ENCODE measurements around the gene BLMH.

DNA sequence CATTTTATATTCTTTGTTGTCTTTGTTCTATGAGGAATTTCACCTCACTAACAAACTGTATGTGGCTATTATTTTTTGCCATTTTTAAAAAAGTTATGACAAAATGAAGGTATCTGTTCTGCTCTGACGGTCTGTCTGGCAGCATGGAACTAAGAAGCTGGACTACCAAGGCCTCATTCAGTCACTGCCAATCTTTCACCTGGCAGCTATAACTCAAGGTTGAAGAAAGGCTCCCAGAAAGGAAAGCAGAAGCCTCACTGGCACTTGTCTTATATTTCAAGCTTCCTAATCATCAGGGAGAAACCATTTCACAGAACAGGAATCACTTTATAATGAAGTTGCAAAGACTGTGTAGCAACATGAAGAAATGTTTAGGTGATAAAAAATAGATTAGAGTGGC, 37.6 kb downstream of the BLMH start:
- TF ChIP-seq POLR2A (IDR thresholded peaks at IDR 0.05; ENCODE audit: borderline replicate concordance, extremely low read depth, insufficient read depth, insufficient read length) (no peak), POLR2AphosphoS5 (IDR thresholded peaks at IDR 0.05; ENCODE audit: low read depth, low read length) (no peak), CEBPB (IDR thresholded peaks at IDR 0.05; ENCODE audit: low read depth) (no peak), EGR1 (IDR thresholded peaks at IDR 0.05; ENCODE audit: low read depth) (no peak), ZNF274 (IDR thresholded peaks at IDR 0.05; ENCODE audit: low read depth, low read length) (no peak), EZH2 (IDR thresholded peaks at IDR 0.05) (no peak), TCF7L2 (IDR thresholded peaks at IDR 0.05; ENCODE audit: borderline replicate concordance, extremely low read depth, insufficient read depth, insufficient read length) (no peak), EZH2phosphoT487 (IDR thresholded peaks at IDR 0.05; ENCODE audit: borderline replicate concordance) (no peak)
- TF ChIP-seq, protein P1, sequence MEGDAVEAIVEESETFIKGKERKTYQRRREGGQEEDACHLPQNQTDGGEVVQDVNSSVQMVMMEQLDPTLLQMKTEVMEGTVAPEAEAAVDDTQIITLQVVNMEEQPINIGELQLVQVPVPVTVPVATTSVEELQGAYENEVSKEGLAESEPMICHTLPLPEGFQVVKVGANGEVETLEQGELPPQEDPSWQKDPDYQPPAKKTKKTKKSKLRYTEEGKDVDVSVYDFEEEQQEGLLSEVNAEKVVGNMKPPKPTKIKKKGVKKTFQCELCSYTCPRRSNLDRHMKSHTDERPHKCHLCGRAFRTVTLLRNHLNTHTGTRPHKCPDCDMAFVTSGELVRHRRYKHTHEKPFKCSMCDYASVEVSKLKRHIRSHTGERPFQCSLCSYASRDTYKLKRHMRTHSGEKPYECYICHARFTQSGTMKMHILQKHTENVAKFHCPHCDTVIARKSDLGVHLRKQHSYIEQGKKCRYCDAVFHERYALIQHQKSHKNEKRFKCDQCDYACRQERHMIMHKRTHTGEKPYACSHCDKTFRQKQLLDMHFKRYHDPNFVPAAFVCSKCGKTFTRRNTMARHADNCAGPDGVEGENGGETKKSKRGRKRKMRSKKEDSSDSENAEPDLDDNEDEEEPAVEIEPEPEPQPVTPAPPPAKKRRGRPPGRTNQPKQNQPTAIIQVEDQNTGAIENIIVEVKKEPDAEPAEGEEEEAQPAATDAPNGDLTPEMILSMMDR (IDR thresholded peaks at IDR 0.05 in 2 of 3, conservative IDR thresholded peaks at IDR 0.05 in 1 of 3; ENCODE audit: borderline replicate concordance in 1 of 3, insufficient read depth in 1 of 3, low read depth in 2 of 3, low read length in 2 of 3), result no peak
- TF ChIP-seq, protein P2, sequence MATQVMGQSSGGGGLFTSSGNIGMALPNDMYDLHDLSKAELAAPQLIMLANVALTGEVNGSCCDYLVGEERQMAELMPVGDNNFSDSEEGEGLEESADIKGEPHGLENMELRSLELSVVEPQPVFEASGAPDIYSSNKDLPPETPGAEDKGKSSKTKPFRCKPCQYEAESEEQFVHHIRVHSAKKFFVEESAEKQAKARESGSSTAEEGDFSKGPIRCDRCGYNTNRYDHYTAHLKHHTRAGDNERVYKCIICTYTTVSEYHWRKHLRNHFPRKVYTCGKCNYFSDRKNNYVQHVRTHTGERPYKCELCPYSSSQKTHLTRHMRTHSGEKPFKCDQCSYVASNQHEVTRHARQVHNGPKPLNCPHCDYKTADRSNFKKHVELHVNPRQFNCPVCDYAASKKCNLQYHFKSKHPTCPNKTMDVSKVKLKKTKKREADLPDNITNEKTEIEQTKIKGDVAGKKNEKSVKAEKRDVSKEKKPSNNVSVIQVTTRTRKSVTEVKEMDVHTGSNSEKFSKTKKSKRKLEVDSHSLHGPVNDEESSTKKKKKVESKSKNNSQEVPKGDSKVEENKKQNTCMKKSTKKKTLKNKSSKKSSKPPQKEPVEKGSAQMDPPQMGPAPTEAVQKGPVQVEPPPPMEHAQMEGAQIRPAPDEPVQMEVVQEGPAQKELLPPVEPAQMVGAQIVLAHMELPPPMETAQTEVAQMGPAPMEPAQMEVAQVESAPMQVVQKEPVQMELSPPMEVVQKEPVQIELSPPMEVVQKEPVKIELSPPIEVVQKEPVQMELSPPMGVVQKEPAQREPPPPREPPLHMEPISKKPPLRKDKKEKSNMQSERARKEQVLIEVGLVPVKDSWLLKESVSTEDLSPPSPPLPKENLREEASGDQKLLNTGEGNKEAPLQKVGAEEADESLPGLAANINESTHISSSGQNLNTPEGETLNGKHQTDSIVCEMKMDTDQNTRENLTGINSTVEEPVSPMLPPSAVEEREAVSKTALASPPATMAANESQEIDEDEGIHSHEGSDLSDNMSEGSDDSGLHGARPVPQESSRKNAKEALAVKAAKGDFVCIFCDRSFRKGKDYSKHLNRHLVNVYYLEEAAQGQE (IDR thresholded peaks at IDR 0.05; ENCODE audit: low read depth), result no peak
